Epithelial cell of esophagus (primary cell): ENCODE measurements around the gene ZC3H14.
A peak's percentile ranks its signal among the peaks of the same experiment; 100 is the strongest.

Source experiments
- DNase-seq: peaks from one replicate; pipeline ENCODE4 v3.0.0; 2010; ENCODE audit warnings: low read depth
- H3K4me3 ChIP-seq: 2 replicates; pipeline ENCODE4 v1.5.1; 2011; ENCODE audit warnings: mild to moderate bottlenecking, low read length, control low read depth
- TF ChIP-seq, protein P1 (sequence below): IDR thresholded peaks from 2 replicates; pipeline ENCODE4 v1.5.1; 2011; ENCODE audit warnings: low read depth, mild to moderate bottlenecking, low read length, control low read depth, inconsistent platforms; ENCODE audit not compliant: insufficient read depth; ENCODE audit errors: missing control alignments

The ZC3H14 gene

DNA sequence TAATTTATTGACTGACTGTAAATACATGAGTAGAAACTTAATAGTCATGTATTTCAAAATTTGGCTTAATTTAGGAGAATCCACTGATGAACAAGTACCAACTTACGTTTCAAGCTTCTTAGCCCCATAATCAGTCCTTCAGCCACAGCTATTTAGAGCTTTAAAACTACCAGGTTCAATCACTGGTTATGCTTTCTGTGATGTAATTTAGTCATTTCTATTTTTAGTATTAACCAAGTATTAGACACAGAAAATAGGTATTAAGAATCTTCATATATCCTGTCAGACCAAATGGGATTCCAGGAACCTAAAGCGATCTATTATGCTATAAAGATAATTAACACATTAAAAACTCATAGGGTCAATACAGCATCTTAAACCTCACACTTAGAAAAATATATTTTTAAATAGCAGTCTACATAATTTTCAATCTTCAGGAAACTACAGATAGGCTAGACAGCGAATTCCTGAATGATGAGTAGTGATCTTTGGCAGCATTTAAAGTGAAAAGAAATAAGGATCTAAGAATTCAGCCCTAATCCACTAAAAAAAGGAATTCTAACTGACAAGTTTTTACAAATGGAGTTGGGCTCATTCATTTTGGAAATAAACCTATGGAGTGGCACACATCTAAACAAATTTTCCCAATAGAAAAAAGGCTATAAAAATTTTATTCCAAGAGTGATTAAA, 51.5 kb downstream of the ZC3H14 start:
- TF ChIP-seq, protein P1, sequence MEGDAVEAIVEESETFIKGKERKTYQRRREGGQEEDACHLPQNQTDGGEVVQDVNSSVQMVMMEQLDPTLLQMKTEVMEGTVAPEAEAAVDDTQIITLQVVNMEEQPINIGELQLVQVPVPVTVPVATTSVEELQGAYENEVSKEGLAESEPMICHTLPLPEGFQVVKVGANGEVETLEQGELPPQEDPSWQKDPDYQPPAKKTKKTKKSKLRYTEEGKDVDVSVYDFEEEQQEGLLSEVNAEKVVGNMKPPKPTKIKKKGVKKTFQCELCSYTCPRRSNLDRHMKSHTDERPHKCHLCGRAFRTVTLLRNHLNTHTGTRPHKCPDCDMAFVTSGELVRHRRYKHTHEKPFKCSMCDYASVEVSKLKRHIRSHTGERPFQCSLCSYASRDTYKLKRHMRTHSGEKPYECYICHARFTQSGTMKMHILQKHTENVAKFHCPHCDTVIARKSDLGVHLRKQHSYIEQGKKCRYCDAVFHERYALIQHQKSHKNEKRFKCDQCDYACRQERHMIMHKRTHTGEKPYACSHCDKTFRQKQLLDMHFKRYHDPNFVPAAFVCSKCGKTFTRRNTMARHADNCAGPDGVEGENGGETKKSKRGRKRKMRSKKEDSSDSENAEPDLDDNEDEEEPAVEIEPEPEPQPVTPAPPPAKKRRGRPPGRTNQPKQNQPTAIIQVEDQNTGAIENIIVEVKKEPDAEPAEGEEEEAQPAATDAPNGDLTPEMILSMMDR, result no peak
- no peak overlapping the region for H3K4me3 ChIP-seq
- DNase-seq, result peak; percentile 58

GRCh38 chr14:88616697-88617096, 53.9 kb downstream of the ZC3H14 start:
- DNase-seq, result peak; percentile 94
- no peak overlapping the region for H3K4me3 ChIP-seq
- TF ChIP-seq, protein P1, result no peak

DNA sequence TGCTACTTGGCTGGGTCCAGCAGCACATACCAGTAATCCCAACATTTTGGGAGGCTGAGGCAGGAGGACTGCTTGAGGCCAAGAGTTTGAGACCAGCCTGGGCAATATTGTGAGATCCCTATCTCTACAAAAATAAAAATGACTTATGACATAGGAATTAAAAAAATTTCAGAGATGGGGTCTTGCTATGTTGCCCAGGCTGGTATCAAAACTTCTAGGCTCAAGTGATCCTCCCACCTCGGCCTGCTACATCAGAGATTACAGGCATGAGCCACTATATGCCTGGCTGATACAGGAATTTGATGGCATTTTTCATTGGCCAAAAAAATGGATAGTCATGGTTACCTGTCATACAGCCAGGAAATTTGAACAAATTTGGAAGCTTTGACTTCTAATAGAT, 54.6 kb downstream of the ZC3H14 start:
- TF ChIP-seq, protein P1, result no peak
- no peak for DNase-seq
- H3K4me3 ChIP-seq, result no peak overlapping the region

GRCh38 chr14:88618476-88618875, 55.6 kb downstream of the ZC3H14 start:
- TF ChIP-seq, protein P1, result no peak
- no peak for DNase-seq
- H3K4me3 ChIP-seq, result no peak overlapping the region

GRCh38 chr14:88621100-88621499, 58.3 kb downstream of the ZC3H14 start:
- DNase-seq, result no peak
- no peak overlapping the region for H3K4me3 ChIP-seq
- TF ChIP-seq, protein P1, result no peak

DNA sequence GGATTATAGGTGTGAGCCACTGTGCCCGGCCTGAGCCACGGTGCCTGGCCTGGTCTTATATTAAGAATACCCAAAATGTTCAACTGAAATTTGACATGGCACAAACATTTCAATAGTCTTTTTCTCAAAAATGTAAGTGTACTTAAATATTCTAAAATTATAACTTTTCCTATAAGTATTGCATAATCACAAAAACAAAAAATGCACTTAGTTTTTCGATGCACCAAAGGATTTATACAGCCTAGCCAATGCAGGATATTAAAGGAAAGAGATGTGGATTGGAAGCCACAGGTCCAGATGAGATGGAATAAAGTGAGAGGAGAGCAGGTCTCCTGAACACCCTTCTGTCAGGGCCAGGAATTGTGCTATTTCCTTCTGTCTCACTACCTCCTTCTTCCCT, 62.8 kb downstream of the ZC3H14 start:
- H3K4me3 ChIP-seq, result no peak overlapping the region
- DNase-seq, result no peak
- TF ChIP-seq, protein P1, result no peak

DNA sequence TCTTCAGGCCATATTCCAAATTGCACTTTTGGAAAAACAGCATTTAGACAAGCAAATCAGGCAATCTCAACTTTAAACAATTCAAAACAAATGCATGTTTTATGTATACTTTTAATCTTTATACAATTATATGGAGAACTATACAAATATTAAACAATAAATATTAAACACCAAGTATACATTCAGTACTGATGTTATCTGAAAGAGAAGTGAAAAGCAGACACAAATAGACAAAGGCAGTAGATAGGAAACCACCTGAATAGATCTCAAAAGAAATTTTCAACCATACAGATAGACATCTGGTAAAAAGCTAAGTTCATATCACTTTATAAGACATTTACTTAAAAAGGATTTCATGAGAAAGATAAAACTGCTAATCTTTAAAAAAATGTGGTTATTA, 65.2 kb downstream of the ZC3H14 start:
- no peak overlapping the region for H3K4me3 ChIP-seq
- TF ChIP-seq, protein P1, result no peak
- DNase-seq, result no peak
